HepG2 (cell line): Measurements from ENCODE around the gene NOTUM. TPM values are rescaled to one million over a fixed set of nuclear protein-coding genes. Genes with fewer than 3 reads are reported as not detected.
A peak's percentile ranks its signal among the peaks of the same experiment; 100 is the strongest.

ENCODE experiments used
- ATF1 ChIP-seq: IDR thresholded peaks from 2 replicates; pipeline ENCODE4 v1.6.1; 2016; ENCODE audit warnings: mild to moderate bottlenecking, control low read depth
- CENPT ChIP-seq: sonication (generic); formaldehyde crosslinking; IDR thresholded peaks from 2 replicates; pipeline ENCODE4 v1.8.0; 2022; ENCODE audit warnings: low read depth, mild to moderate bottlenecking, moderate library complexity, missing genetic modification reagents
- HNF4A ChIP-seq: sonication (generic); formaldehyde crosslinking; IDR thresholded peaks from 2 replicates; pipeline ENCODE4 v1.4.0; 2020; ENCODE audit warnings: missing genetic modification reagents
- NFKB2 ChIP-seq: sonication (generic); formaldehyde crosslinking; IDR thresholded peaks from 2 replicates; pipeline ENCODE4 v1.4.0; 2020; ENCODE audit warnings: missing genetic modification reagents, borderline replicate concordance
- NFYB ChIP-seq: sonication (generic); formaldehyde crosslinking; IDR thresholded peaks from 2 replicates; pipeline ENCODE4 v1.4.0; 2020; ENCODE audit warnings: missing genetic modification reagents
- NR3C1 ChIP-seq: sonication (generic); formaldehyde crosslinking; IDR thresholded peaks from 2 replicates; pipeline ENCODE4 v1.4.0; 2020; ENCODE audit warnings: missing genetic modification reagents
- TBX2 ChIP-seq: sonication (generic); formaldehyde crosslinking; IDR thresholded peaks from 2 replicates; pipeline ENCODE4 v1.5.0; 2020; ENCODE audit warnings: missing genetic modification reagents, mild to moderate bottlenecking, borderline replicate concordance
- THAP8 ChIP-seq: sonication (generic); formaldehyde crosslinking; IDR thresholded peaks from 2 replicates; pipeline ENCODE4 v1.5.1; 2020; ENCODE audit warnings: missing genetic modification reagents, mild to moderate bottlenecking, borderline replicate concordance
- ZNF563 ChIP-seq: sonication (generic); formaldehyde crosslinking; IDR thresholded peaks from 2 replicates; pipeline ENCODE4 v1.8.0; 2022; ENCODE audit warnings: mild to moderate bottlenecking, moderate library complexity, missing genetic modification reagents
- ZNF614 ChIP-seq: IDR thresholded peaks from 2 replicates; pipeline ENCODE4 v1.6.1; 2018; ENCODE audit warnings: missing biosample characterization, missing genetic modification reagents, inconsistent platforms, borderline replicate concordance
- polyA plus RNA-seq, 8 experiments: library from polyadenylated mRNA; depleted of rRNA in 3 of 8; stranded (reverse) in 7 of 8; unstranded in 1 of 8; fragments of >200 nt; fragmentation: Illumina TruSeq in 4 of 8; extraction: Trizol in 4 of 8; gene quantifications; 2 replicates each; pipeline versions ENCODE4 v1.2.1 to v1.2.3, GENCODE V29; 2011 to 2016; ENCODE audit warnings: low read depth in 4 of 8, missing spikeins in 1 of 8, mixed read lengths in 1 of 8; ENCODE audit not compliant: insufficient read depth in 1 of 8
- total RNA-seq, 5 experiments: library from RNA; depleted of rRNA; stranded (reverse); fragments of >200 nt; fragmentation: Illumina TruSeq; extraction: Trizol; gene quantifications; 2 replicates each; pipeline ENCODE4 v1.2.3, GENCODE V29; 2016; ENCODE audit warnings: low read depth in 1 of 5
- TF ChIP-seq, protein P1 (sequence below): sonication (generic); formaldehyde crosslinking; IDR thresholded peaks from 2 replicates; pipeline ENCODE4 v1.4.0; 2020; ENCODE audit warnings: mild to moderate bottlenecking, missing genetic modification reagents, borderline replicate concordance
- TF ChIP-seq, protein P2 (sequence below): IDR thresholded peaks from 2 replicates; pipeline ENCODE4 v1.6.1; 2016; ENCODE audit warnings: low read depth
- TF ChIP-seq, protein P3 (sequence below): sonication (generic); formaldehyde crosslinking; IDR thresholded peaks from 2 replicates; pipeline ENCODE4 v1.9.0; 2022; ENCODE audit warnings: missing genetic modification reagents, mild to moderate bottlenecking, borderline replicate concordance
- TF ChIP-seq, protein P4 (sequence below): sonication (generic); formaldehyde crosslinking; IDR thresholded peaks from 2 replicates; pipeline ENCODE4 v1.4.0; 2020; ENCODE audit warnings: missing genetic modification reagents
- TF ChIP-seq, protein P5 (sequence below): IDR thresholded peaks from 2 replicates; pipeline ENCODE4 v1.6.1; 2016; ENCODE audit warnings: low read depth, missing genetic modification reagents, missing compliant biosample characterization

The NOTUM gene
- total and polyA plus RNA-seq, 2 of the 13 experiments (the other 11 are each of a cell fraction or from before 2014, with no cell fraction given), result 150 to 160 TPM

DNA sequence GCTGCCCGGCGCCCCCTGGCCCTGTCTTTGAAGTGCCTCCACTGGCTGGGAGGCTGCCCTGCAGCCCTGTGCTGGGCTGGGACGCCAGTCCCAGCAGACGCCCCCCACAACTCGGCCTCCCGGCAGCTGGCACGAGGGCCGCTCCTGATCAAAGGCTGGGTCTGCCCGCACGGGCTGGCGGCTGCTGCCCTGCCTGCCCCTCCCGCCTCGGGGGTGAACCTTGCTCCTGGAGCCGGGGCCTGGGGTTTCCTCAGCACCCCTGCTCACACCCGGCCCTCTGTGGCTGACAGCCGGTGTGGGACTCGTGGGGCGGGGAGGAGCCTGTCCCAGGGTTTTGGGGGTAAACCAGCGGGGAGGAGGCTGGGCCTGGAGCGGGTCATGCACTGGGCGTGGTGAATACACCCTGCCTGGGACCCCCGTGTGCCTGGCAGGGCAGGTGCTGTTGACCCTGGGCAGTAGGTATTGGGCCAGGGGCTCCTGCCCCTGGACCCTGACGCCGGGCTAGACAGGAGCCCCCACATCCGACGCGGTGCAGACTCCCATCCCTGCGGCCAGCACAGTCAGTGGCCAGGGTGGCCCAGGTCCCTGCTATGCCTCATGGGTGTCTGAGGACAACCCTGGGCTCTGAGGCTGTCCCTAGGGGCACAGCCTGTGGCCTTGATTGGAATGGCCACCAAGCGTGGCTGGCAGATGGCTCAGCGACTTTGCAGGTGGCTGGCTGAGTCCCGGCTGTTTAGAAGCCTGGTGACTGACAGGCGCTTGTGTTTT, 40.0 kb upstream of the NOTUM start (continued):
- TF ChIP-seq, protein P1, sequence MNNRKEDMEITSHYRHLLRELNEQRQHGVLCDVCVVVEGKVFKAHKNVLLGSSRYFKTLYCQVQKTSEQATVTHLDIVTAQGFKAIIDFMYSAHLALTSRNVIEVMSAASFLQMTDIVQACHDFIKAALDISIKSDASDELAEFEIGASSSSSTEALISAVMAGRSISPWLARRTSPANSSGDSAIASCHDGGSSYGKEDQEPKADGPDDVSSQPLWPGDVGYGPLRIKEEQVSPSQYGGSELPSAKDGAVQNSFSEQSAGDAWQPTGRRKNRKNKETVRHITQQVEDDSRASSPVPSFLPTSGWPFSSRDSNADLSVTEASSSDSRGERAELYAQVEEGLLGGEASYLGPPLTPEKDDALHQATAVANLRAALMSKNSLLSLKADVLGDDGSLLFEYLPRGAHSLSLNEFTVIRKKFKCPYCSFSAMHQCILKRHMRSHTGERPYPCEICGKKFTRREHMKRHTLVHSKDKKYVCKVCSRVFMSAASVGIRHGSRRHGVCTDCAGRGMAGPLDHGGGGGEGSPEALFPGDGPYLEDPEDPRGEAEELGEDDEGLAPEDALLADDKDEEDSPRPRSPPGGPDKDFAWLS (CRISPR knock-in tag), result 0 out of 2 replicates have a peak, but pooled peaks have one; percentile 88
- TF ChIP-seq ATF1 (no peak), NFYB (CRISPR knock-in tag) (peak; percentile 39), TBX2 (CRISPR knock-in tag) (peak; percentile 92), CENPT (CRISPR knock-in tag) (no peak), THAP8 (CRISPR knock-in tag) (peak; percentile 96), ZNF614 (CRISPR knock-in tag) (peak; percentile 55; the same call in 1 of the 2 replicates), ZNF563 (CRISPR knock-in tag) (peak; percentile 65; the same call in 1 of the 2 replicates), NR3C1 (CRISPR knock-in tag) (peak; percentile 58; the same call in 1 of the 2 replicates), HNF4A (CRISPR knock-in tag) (peak; percentile 99), NFKB2 (CRISPR knock-in tag) (peak; percentile 63; the same call in 1 of the 2 replicates)
- TF ChIP-seq, protein P2, sequence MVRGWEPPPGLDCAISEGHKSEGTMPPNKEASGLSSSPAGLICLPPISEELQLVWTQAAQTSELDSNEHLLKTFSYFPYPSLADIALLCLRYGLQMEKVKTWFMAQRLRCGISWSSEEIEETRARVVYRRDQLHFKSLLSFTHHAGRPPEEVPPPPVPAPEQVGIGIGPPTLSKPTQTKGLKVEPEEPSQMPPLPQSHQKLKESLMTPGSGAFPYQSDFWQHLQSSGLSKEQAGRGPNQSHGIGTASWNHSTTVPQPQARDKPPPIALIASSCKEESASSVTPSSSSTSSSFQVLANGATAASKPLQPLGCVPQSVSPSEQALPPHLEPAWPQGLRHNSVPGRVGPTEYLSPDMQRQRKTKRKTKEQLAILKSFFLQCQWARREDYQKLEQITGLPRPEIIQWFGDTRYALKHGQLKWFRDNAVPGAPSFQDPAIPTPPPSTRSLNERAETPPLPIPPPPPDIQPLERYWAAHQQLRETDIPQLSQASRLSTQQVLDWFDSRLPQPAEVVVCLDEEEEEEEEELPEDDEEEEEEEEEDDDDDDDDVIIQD (CRISPR knock-in tag), result peak; percentile 58; the same call in 1 of the 2 replicates
- TF ChIP-seq, protein P3, sequence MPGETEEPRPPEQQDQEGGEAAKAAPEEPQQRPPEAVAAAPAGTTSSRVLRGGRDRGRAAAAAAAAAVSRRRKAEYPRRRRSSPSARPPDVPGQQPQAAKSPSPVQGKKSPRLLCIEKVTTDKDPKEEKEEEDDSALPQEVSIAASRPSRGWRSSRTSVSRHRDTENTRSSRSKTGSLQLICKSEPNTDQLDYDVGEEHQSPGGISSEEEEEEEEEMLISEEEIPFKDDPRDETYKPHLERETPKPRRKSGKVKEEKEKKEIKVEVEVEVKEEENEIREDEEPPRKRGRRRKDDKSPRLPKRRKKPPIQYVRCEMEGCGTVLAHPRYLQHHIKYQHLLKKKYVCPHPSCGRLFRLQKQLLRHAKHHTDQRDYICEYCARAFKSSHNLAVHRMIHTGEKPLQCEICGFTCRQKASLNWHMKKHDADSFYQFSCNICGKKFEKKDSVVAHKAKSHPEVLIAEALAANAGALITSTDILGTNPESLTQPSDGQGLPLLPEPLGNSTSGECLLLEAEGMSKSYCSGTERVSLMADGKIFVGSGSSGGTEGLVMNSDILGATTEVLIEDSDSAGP (CRISPR knock-in tag), result peak; percentile 95
- TF ChIP-seq, protein P4, sequence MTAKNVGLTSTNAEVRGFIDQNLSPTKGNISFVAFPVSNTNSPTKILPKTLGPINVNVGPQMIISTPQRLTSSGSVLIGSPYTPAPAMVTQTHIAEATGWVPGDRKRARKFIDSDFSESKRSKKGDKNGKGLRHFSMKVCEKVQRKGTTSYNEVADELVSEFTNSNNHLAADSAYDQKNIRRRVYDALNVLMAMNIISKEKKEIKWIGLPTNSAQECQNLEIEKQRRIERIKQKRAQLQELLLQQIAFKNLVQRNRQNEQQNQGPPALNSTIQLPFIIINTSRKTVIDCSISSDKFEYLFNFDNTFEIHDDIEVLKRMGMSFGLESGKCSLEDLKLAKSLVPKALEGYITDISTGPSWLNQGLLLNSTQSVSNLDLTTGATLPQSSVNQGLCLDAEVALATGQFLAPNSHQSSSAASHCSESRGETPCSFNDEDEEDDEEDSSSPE, result peak; percentile 83
- TF ChIP-seq, protein P5, sequence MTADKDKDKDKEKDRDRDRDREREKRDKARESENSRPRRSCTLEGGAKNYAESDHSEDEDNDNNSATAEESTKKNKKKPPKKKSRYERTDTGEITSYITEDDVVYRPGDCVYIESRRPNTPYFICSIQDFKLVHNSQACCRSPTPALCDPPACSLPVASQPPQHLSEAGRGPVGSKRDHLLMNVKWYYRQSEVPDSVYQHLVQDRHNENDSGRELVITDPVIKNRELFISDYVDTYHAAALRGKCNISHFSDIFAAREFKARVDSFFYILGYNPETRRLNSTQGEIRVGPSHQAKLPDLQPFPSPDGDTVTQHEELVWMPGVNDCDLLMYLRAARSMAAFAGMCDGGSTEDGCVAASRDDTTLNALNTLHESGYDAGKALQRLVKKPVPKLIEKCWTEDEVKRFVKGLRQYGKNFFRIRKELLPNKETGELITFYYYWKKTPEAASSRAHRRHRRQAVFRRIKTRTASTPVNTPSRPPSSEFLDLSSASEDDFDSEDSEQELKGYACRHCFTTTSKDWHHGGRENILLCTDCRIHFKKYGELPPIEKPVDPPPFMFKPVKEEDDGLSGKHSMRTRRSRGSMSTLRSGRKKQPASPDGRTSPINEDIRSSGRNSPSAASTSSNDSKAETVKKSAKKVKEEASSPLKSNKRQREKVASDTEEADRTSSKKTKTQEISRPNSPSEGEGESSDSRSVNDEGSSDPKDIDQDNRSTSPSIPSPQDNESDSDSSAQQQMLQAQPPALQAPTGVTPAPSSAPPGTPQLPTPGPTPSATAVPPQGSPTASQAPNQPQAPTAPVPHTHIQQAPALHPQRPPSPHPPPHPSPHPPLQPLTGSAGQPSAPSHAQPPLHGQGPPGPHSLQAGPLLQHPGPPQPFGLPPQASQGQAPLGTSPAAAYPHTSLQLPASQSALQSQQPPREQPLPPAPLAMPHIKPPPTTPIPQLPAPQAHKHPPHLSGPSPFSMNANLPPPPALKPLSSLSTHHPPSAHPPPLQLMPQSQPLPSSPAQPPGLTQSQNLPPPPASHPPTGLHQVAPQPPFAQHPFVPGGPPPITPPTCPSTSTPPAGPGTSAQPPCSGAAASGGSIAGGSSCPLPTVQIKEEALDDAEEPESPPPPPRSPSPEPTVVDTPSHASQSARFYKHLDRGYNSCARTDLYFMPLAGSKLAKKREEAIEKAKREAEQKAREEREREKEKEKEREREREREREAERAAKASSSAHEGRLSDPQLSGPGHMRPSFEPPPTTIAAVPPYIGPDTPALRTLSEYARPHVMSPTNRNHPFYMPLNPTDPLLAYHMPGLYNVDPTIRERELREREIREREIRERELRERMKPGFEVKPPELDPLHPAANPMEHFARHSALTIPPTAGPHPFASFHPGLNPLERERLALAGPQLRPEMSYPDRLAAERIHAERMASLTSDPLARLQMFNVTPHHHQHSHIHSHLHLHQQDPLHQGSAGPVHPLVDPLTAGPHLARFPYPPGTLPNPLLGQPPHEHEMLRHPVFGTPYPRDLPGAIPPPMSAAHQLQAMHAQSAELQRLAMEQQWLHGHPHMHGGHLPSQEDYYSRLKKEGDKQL (CRISPR knock-in tag), result peak; percentile 48; the same call in 1 of the 2 replicates
